OCI-LY1 (cell line): ENCODE results near the gene FKBP10.

Source experiments
- CTCF ChIP-seq: fragments of 200-600 bp; sonication (generic), shearing (Covaris generic); IDR thresholded peaks from 2 replicates; pipeline ENCODE4 v1.5.1; 2017; ENCODE audit warnings: mild to moderate bottlenecking, antibody characterized with exemption, low read length, moderate library complexity, mixed read lengths
- EZH2 ChIP-seq: fragments of 200-600 bp; sonication (generic), shearing (Covaris generic); IDR thresholded peaks from 2 replicates; pipeline ENCODE4 v1.8.0; 2017; ENCODE audit warnings: borderline replicate concordance, mixed run types, mild to moderate bottlenecking, antibody characterized with exemption, low read length, moderate library complexity, mixed read lengths

DNA sequence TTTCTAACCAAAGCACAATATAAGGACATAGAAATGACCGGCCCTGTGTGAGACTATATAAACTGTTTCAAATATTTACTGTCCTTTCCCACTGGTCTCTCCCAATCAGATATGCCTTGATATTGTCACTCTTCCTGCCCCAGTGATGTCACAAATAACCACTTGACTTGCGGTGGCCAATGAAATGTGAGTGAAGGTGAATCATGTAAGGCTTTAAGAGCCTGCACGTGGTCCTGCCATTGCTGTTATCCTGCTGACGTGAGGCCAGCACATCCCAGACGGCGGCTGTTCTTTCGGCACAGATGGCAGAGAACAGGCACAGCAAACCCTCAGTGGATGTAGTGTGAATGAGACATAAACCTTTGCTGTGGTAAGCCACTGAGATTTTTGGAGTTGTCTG lies 57.8 kb downstream of the FKBP10 start:
- TF ChIP-seq CTCF (no peak), EZH2 (no peak)
